Activated CD4-positive, alpha-beta T cell treated with anti-CD3 and anti-CD28 coated beads for 1 hour (primary cell): ENCODE results near the gene SNRK.

Experiments used
- DNase-seq: peaks from one replicate; pipeline ENCODE4 v3.0.0-alpha.2; 2020

SNRK gene

GRCh38 chr3:43372007-43372740, 85.8 kb downstream of the SNRK start:
- DNase-seq, result no peak

- DNase-seq, result no peak
These were observed 86.6 kb downstream of the SNRK start for GRCh38 chr3:43372809-43373559.

- no peak for DNase-seq
These were observed 87.2 kb downstream of the SNRK start for GRCh38 chr3:43373560-43373928.

GRCh38 chr3:43378066-43378935, 92.0 kb downstream of the SNRK start:
- DNase-seq, result peak; percentile 53

GRCh38 chr3:43379343-43379742, 93.0 kb downstream of the SNRK start:
- no peak for DNase-seq

GRCh38 chr3:43388175-43388574, 101.8 kb downstream of the SNRK start:
- DNase-seq, result no peak

GRCh38 chr3:43388915-43389314, 102.6 kb downstream of the SNRK start:
- no peak for DNase-seq

- DNase-seq, result peak; percentile 59
These were observed 103.3 kb downstream of the SNRK start for GRCh38 chr3:43389388-43390254.

GRCh38 chr3:43390255-43390588, 103.9 kb downstream of the SNRK start:
- no peak for DNase-seq

- DNase-seq, result no peak
These were observed 105.3 kb downstream of the SNRK start for GRCh38 chr3:43391621-43392020.

GRCh38 chr3:43394041-43394554, 107.8 kb downstream of the SNRK start:
- no peak for DNase-seq

GRCh38 chr3:43399034-43399433, 112.7 kb downstream of the SNRK start:
- no peak for DNase-seq

- DNase-seq, result no peak
These were observed 113.8 kb downstream of the SNRK start for GRCh38 chr3:43400167-43400566.
